ENCODE results near the gene WDR6.

Gene WDR6

DNA sequence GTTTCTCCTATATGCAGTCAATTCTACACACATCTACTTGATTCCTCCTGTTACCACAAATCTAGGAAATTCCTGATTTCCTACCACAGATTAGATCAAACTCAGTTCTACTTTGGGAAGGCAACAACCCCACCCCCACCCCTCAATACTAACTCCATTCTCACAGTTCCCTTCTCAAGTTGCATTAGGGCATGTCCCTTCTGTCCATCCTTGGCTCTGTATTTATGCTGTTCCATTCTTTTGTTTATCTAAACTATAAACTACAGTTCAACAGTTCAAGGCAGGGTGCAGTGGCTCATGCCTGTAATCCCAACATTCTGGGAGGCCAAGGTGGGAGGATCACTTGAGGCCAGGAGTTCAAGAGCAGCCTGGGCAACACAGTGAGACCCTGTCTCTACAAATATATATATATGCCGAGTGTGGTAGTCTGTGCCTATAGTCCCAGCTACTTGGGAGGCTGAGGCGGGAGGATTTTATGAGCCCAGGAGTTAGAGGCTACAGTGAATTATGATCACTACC, 47.2 kb downstream of the WDR6 start:
- Histone ChIP-seq H3K9me3 (ENCODE audit: control insufficient read depth in 1 of 2, low read length in 2 of 2) (no peaks in the 10 kb centered on the region), H3K27ac (ENCODE audit: low read depth, low read length) (no peak overlapping the region), H3K36me3 (ENCODE audit: control insufficient read depth in 1 of 2, insufficient read depth in 2 of 2, low read length in 2 of 2) (peaks cover 34 to 59% of the 10 kb centered on the region in 2 donors), H3K27me3 (ENCODE audit: control insufficient read depth in 1 of 2, insufficient read depth in 2 of 2, low read length in 2 of 2) (no peaks in the 10 kb centered on the region), H3K4me3 (ENCODE audit: low read depth in 1 of 2, low read length in 2 of 2) (no peak overlapping the region), H3K4me1 (ENCODE audit: control insufficient read depth in 1 of 2, insufficient read depth in 2 of 2, low read length in 2 of 2) (no peaks in the 10 kb centered on the region), H3K9ac (ENCODE audit: low read depth in 1 of 2, low read length in 2 of 2) (no peak overlapping the region)

- no peaks in the 10 kb centered on the region for H3K4me1 ChIP-seq (ENCODE audit: control insufficient read depth in 1 of 2, insufficient read depth in 2 of 2, low read length in 2 of 2)
- no peak overlapping the region for H3K9ac ChIP-seq (ENCODE audit: low read depth in 1 of 2, low read length in 2 of 2)
- H3K27ac ChIP-seq (ENCODE audit: low read depth, low read length) = no peak overlapping the region
- H3K27me3 ChIP-seq (ENCODE audit: control insufficient read depth in 1 of 2, insufficient read depth in 2 of 2, low read length in 2 of 2) = no peaks in the 10 kb centered on the region
- no peak overlapping the region for H3K4me3 ChIP-seq (ENCODE audit: low read depth in 1 of 2, low read length in 2 of 2)
- no peaks in the 10 kb centered on the region for H3K9me3 ChIP-seq (ENCODE audit: control insufficient read depth in 1 of 2, low read length in 2 of 2)
- peaks cover 31 to 57% of the 10 kb centered on the region in 2 donors for H3K36me3 ChIP-seq (ENCODE audit: control insufficient read depth in 1 of 2, insufficient read depth in 2 of 2, low read length in 2 of 2)
Observed at GRCh38 chr3:49057268-49057667, 50.1 kb downstream of the WDR6 start.

DNA sequence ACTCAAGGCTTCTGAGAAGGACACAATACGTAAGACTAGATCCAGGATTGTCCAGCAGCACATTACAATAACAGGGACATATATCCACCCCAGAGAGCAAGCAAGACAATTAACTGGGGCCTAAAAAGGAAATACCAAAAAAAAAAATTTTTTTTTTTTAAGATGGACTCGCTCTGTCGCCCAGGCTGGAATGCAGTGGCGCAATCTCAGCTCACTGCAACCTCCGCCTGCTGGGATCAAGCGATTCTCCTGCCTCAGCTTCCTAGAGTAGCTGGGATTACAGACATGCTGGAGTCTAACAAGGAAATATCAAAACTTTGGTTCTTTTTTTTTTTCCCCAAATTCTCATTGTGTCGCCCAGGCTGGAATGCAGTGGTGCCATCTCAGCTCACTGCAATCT, 50.8 kb downstream of the WDR6 start:
- H3K4me3 ChIP-seq (ENCODE audit: low read depth in 1 of 2, low read length in 2 of 2) = no peak overlapping the region
- no peak overlapping the region for H3K27ac ChIP-seq (ENCODE audit: low read depth, low read length)
- H3K4me1 ChIP-seq (ENCODE audit: control insufficient read depth in 1 of 2, insufficient read depth in 2 of 2, low read length in 2 of 2) = no peaks in the 10 kb centered on the region
- H3K36me3 ChIP-seq (ENCODE audit: control insufficient read depth in 1 of 2, insufficient read depth in 2 of 2, low read length in 2 of 2) = peaks cover 30 to 52% of the 10 kb centered on the region in 2 donors
- no peaks in the 10 kb centered on the region for H3K9me3 ChIP-seq (ENCODE audit: control insufficient read depth in 1 of 2, low read length in 2 of 2)
- no peaks in the 10 kb centered on the region for H3K27me3 ChIP-seq (ENCODE audit: control insufficient read depth in 1 of 2, insufficient read depth in 2 of 2, low read length in 2 of 2)
- no peak overlapping the region for H3K9ac ChIP-seq (ENCODE audit: low read depth in 1 of 2, low read length in 2 of 2)
